Measurements from ENCODE around the gene MAPK6. TPM values are rescaled to one million over a fixed set of nuclear protein-coding genes. Genes with fewer than 3 reads are reported as not detected.

Gene MAPK6
- polyA plus RNA-seq, 1 donor (not counting 4 experiments of a cell fraction or from before 2014, with no cell fraction given), result 103 TPM

- no peak overlapping the region for H3K4me2 ChIP-seq (ENCODE audit: control insufficient read depth, extremely low read depth, insufficient read depth, low read depth, low read length)
- FAIRE-seq, result no peak
- H3K79me2 ChIP-seq (ENCODE audit: control insufficient read depth, insufficient read depth, low read length), result peaks cover 100% of the 10 kb centered on the region
- DNase-seq (ENCODE audit: low read depth, low spot score), result no peak
- H3K9me1 ChIP-seq (ENCODE audit: control insufficient read depth, extremely low read depth, insufficient read depth, low read length), result peaks cover 2% of the 10 kb centered on the region
- dilution Hi-C loops (cut with MboI; ENCODE audit: extremely low pct_ligation_motif_present, low sequenced_read_pairs), result no loop called here
- H3K27ac ChIP-seq (ENCODE audit: control insufficient read depth, insufficient read depth, low read length), result no peak overlapping the region
- H3K9ac ChIP-seq (ENCODE audit: control insufficient read depth, extremely low read depth, insufficient read depth, low read length), result no peak overlapping the region
- H4K20me1 ChIP-seq (ENCODE audit: control insufficient read depth, extremely low read depth, insufficient read depth, low read length), result peaks cover 16% of the 10 kb centered on the region
- peaks cover 0 to 38% of the 10 kb centered on the region in 2 experiments for H3K36me3 ChIP-seq (ENCODE audit: control insufficient read depth in 2 of 2, extremely low read depth in 1 of 2, insufficient read depth in 2 of 2, low read length in 2 of 2)
- H3K4me3 ChIP-seq (ENCODE audit: control insufficient read depth in 2 of 3, extremely low read depth in 1 of 3, insufficient read depth in 2 of 3, low read depth in 1 of 3, low read length in 3 of 3), result no peak overlapping the region
- H3K4me1 ChIP-seq (ENCODE audit: control insufficient read depth, extremely low read depth, insufficient read depth, low read length), result peaks cover 31% of the 10 kb centered on the region
- TF ChIP-seq CTCF (optimal IDR thresholded peaks at IDR 0.05 in 1 of 3, IDR thresholded peaks at IDR 0.05 in 1 of 3, conservative IDR thresholded peaks at IDR 0.05 in 1 of 3; ENCODE audit: extremely low read depth in 1 of 3, insufficient read depth in 2 of 3, low read length in 3 of 3) (no peak), EZH2 (IDR thresholded peaks at IDR 0.05; ENCODE audit: low read length) (no peak)
- H2AFZ ChIP-seq (ENCODE audit: control insufficient read depth, low read length), result no peak overlapping the region
- no peaks in the 10 kb centered on the region for H3K9me3 ChIP-seq (ENCODE audit: control insufficient read depth, low read depth, low read length)
- no peaks in the 10 kb centered on the region for H3K27me3 ChIP-seq (ENCODE audit: control insufficient read depth, extremely low read depth, insufficient read depth, low read length)
These were observed 9.5 kb downstream of the MAPK6 start for GRCh38 chr15:52028431-52029093.

- H3K36me3 ChIP-seq (ENCODE audit: control insufficient read depth in 2 of 2, extremely low read depth in 1 of 2, insufficient read depth in 2 of 2, low read length in 2 of 2), result peaks cover 6 to 38% of the 10 kb centered on the region in 2 experiments
- no peaks in the 10 kb centered on the region for H3K9me3 ChIP-seq (ENCODE audit: control insufficient read depth, low read depth, low read length)
- no peak overlapping the region for H3K4me2 ChIP-seq (ENCODE audit: control insufficient read depth, extremely low read depth, insufficient read depth, low read depth, low read length)
- H4K20me1 ChIP-seq (ENCODE audit: control insufficient read depth, extremely low read depth, insufficient read depth, low read length), result peaks cover 17% of the 10 kb centered on the region
- TF ChIP-seq EZH2 (IDR thresholded peaks at IDR 0.05; ENCODE audit: low read length) (no peak), CTCF (optimal IDR thresholded peaks at IDR 0.05 in 1 of 3, IDR thresholded peaks at IDR 0.05 in 1 of 3, conservative IDR thresholded peaks at IDR 0.05 in 1 of 3; ENCODE audit: extremely low read depth in 1 of 3, insufficient read depth in 2 of 3, low read length in 3 of 3) (no peak)
- no peak overlapping the region for H3K9ac ChIP-seq (ENCODE audit: control insufficient read depth, extremely low read depth, insufficient read depth, low read length)
- no peak overlapping the region for H2AFZ ChIP-seq (ENCODE audit: control insufficient read depth, low read length)
- DNase-seq (ENCODE audit: low read depth, low spot score) (no peak), FAIRE-seq (no peak)
- dilution Hi-C loops (cut with MboI; ENCODE audit: extremely low pct_ligation_motif_present, low sequenced_read_pairs), result no loop called here
- no peak overlapping the region for H3K27ac ChIP-seq (ENCODE audit: control insufficient read depth, insufficient read depth, low read length)
- H3K27me3 ChIP-seq (ENCODE audit: control insufficient read depth, extremely low read depth, insufficient read depth, low read length), result no peaks in the 10 kb centered on the region
- H3K79me2 ChIP-seq (ENCODE audit: control insufficient read depth, insufficient read depth, low read length), result peaks cover 100% of the 10 kb centered on the region
- peaks cover 27% of the 10 kb centered on the region for H3K4me1 ChIP-seq (ENCODE audit: control insufficient read depth, extremely low read depth, insufficient read depth, low read length)
- H3K9me1 ChIP-seq (ENCODE audit: control insufficient read depth, extremely low read depth, insufficient read depth, low read length), result peaks cover 2% of the 10 kb centered on the region
- H3K4me3 ChIP-seq (ENCODE audit: control insufficient read depth in 2 of 3, extremely low read depth in 1 of 3, insufficient read depth in 2 of 3, low read depth in 1 of 3, low read length in 3 of 3), result no peak overlapping the region
These were observed 11.0 kb downstream of the MAPK6 start for GRCh38 chr15:52030010-52030409.
